Ovary (tissue), 3 donors: ENCODE results near the gene GRAMD1B.

ENCODE experiments used
- EP300 ChIP-seq: sonication (generic); formaldehyde crosslinking; IDR thresholded peaks from one replicate; pipeline ENCODE4 v1.6.1; 2017; ENCODE audit warnings: antibody characterized with exemption
- POLR2A ChIP-seq: fragments of 450-650 bp; IDR thresholded peaks from one replicate; pipeline ENCODE4 v1.6.1; 2017; ENCODE audit warnings: antibody characterized with exemption, mild to moderate bottlenecking, moderate library complexity
- TF ChIP-seq, protein P1 (sequence below), 3 donors: fragments of 450-650 bp in 2 of 3; fragments of 200-600 bp in 1 of 3; IDR thresholded peaks; one replicate each; pipeline versions ENCODE4 v1.5.1 to v1.8.0; 2016 to 2022; ENCODE audit warnings: antibody characterized with exemption in 3 of 3, mild to moderate bottlenecking in 1 of 3
- donor health status: DM: no; HTN: no; CAD: no.

DNA sequence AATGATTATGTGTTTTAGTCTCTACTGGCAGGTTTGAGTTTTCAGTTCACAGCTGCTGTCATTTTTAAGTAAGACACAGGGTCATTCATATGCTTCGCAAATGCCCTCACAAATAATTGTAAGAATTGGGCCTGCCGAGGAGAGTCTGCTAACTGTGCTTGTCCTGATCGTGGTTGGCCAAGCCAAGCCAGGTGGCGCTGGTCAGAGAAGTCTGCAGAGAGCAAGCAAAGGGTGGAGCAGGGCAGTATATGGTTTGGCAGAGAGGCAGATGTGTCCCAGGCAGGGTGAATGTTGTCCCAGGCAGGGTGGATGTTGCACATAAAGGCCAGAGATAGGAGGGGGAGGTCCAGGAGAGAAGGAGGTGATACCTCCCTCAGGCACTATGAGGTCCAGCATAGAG is 171.7 kb downstream of the GRAMD1B start:
- TF ChIP-seq EP300 (no peak), POLR2A (no peak)
- TF ChIP-seq, protein P1, sequence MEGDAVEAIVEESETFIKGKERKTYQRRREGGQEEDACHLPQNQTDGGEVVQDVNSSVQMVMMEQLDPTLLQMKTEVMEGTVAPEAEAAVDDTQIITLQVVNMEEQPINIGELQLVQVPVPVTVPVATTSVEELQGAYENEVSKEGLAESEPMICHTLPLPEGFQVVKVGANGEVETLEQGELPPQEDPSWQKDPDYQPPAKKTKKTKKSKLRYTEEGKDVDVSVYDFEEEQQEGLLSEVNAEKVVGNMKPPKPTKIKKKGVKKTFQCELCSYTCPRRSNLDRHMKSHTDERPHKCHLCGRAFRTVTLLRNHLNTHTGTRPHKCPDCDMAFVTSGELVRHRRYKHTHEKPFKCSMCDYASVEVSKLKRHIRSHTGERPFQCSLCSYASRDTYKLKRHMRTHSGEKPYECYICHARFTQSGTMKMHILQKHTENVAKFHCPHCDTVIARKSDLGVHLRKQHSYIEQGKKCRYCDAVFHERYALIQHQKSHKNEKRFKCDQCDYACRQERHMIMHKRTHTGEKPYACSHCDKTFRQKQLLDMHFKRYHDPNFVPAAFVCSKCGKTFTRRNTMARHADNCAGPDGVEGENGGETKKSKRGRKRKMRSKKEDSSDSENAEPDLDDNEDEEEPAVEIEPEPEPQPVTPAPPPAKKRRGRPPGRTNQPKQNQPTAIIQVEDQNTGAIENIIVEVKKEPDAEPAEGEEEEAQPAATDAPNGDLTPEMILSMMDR (IDR thresholded peaks at IDR 0.05): no peak
